NCI-H2196 treated with DMSO at 0.1 percent for 48 hours (cell line): Measurements from ENCODE around the gene B2M.
A peak's percentile ranks its signal among the peaks of the same experiment; 100 is the strongest.
"Not testable (repeated sequence)": the region's sequence is repeated elsewhere in the genome, so short reads cannot be mapped to it uniquely, and the experiment has no call there.

Source experiments
- DNase-seq: peaks from one replicate; lab custom pipeline; 2025; ENCODE audit not compliant: unreplicated experiment; lab: John Stamatoyannopoulos, UW

Gene B2M

DNA sequence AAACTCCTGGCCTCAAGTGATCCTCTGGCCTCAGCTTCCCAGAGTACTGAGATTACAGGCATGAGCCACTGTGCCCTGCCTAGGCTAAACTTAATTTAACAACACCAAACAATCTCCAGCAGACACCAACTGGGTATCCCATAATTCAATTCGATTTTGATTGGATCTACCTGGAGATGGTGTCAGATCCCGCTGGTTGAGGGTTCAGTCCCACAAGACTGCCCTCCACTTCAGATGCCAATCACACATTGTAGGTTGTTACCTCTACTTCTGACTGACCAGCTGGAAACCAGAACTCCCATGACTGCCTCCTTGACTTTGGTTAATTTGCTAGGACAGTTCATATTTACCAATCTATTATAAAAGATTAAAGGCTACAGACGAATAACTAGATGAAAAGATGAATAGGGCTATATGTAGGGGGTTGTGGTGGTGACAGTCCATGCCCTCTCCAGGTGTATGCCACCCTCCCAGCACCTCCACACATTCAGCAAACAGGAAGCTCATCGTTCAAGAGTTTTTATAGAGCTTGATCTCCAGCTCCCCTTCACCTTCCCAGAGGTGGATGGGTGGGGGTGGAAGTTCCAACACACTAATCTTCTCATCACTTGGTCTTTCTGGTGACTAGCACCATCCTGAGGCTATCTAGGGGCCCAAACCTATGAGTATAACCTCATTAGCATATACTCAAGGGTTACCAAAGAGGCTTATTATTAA, 9.3 kb downstream of the B2M start:
- no peak for DNase-seq

- DNase-seq, result no peak
These were observed 10.7 kb downstream of the B2M start for GRCh38 chr15:44722011-44722410.

GRCh38 chr15:44726136-44726535, 14.8 kb downstream of the B2M start:
- no peak for DNase-seq

DNA sequence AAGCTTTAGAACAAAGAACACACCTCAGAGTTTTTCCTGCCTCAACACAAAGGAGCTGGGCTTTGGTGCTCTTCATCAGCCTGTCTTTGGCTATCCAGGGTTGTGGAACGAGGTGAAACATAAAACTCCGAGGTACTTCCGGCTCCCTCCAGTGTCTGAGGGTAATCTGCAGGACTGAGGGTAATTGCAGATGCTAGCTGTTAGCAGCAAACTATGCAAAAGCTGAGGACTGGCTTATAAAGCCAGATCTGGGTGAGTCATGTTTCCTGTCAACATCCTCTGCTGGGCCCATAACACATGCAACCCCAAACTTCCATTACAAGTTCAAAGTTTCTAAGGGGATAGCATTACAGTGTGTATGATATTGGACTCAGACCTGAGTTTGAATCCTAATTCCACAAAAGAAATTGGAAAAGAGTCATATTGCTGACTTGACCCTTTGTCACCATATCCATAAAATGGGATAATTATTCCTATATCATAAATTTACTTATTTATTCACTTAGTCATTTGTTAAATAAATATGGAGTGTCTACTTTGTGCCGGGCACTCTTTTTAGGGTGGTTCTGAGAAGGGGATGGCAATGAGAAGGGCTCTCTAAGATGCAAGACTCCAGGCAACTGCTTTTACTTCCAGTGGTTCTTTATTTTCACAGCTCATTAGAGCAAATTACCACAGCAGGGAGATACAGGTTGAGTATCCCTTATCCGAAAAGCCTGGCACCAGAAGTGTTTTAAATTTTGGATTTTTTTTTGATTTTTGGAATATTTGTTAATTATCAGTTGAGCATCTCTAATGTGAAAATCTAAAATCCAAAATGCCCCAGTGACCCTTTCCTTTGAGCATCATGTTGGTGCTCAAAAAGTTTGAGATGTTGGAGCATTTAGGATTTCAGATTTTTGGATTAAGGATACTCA, 15.5 kb downstream of the B2M start:
- peak; percentile 7 for DNase-seq

DNA sequence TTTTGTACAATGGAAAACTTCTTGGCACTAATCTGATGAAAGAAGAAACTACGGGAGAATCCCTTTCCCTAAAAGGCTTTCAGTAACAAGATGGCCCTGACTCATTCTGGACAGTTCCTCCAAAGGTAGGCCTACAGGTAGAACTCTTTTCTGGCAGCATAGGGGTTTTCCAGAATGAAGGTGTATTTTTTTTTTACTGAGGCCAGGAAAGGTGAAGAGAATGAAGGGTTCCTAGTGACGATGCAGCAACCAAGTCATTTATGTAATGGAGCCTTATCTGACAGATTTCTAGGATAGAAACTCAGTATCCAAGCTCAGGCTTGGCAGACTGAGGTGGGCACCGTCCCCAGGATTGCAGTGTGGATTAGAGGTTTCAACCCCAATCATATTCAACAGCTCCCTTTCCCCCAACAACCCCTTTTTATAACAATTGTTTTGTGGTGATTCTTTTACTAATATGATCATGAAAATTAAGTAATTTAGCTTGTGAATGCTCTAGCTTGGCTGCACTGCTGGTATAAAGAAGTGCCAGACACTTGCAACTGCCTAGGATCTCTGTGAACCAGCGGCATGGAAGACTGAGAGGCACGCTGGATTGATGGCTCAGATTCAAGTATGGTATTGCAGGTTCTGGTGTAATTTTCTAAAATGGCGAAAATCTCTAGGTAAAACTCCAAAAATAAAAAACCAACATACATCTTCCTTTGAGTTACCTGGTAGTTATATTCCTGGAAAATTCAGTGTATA, 16.3 kb downstream of the B2M start:
- DNase-seq, result no peak

GRCh38 chr15:44728232-44728575, 16.9 kb downstream of the B2M start:
- not testable (repeated sequence) for DNase-seq

- DNase-seq, result peak; percentile 89
These were observed 17.5 kb downstream of the B2M start for GRCh38 chr15:44728576-44729407.

DNA sequence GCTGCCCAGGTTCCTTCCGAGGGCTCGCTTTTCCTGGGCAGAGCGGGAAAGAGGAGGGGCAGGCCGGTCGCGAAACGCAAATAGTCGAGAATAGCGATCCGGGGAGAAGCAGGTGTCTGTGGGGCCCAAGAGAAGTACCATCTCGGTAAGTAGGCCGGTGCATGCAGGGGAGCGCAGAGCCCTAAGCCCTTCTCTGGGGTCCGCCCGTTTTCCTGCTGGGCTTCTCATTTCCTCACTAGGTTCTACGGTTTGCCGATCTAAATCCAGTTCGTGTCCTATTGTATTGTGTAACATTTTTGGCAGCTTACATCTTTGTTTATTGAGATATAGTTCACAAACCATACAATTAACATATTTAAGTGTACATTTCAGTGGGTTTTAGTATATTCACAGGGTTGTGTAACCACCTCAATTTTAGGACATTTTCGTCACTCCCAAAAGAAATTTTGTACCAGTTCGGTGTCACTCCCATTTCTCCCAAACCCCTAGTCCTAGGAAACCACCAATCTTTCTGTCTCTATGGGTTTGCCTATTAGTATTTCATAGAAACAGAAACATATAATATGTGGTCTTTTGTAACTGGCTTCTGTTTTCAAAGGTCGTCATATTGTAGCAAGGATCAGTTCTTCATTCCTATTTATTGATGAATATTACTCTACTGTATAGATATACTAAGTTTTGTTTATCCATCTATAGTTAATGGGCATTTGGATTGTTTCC, 18.3 kb downstream of the B2M start:
- no peak for DNase-seq

- no peak for DNase-seq
These were observed 23.6 kb downstream of the B2M start for GRCh38 chr15:44734839-44735481.

GRCh38 chr15:44735482-44736180, 24.3 kb downstream of the B2M start:
- no peak for DNase-seq

GRCh38 chr15:44736181-44736765, 25.0 kb downstream of the B2M start, which contains the start of gene TRIM69:
TSS of gene TRIM69 (plus strand) at chr15:44736528. CDS start at chr15:44736705, 177 bp downstream.
- DNase-seq, result no peak

DNA sequence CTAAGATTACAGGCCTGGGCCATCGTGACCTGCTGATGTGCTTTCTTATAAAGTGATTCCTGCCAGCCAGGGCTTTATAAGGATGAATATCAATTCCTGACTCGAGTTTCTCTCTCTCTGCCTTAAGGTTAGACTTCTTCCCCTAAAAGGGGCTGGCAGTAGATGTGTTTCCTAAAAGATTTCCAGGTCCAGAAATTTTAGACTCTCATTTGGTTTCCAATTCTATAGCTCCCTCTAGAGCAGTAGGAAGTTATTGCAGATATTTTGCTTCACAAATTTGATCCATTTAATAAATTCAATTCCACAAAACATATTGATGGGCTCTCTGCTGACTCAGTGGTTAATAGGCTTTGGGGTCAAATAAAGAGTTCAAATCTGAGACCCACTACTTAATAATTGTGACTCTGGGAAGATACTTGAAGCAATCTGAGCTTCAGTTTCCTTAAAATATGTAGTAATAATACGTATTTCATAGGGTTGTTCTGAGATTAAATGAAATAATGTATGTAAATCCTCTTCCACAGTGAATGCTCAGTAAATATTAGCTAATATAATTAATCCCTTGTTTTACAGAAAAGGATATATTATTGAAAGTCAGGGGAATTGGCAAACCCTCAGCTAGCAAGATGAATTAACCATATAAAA, 27.1 kb downstream of the B2M start:
- peak; percentile 4 for DNase-seq

GRCh38 chr15:44739222-44739847, 28.0 kb downstream of the B2M start:
- not testable (repeated sequence) for DNase-seq

DNA sequence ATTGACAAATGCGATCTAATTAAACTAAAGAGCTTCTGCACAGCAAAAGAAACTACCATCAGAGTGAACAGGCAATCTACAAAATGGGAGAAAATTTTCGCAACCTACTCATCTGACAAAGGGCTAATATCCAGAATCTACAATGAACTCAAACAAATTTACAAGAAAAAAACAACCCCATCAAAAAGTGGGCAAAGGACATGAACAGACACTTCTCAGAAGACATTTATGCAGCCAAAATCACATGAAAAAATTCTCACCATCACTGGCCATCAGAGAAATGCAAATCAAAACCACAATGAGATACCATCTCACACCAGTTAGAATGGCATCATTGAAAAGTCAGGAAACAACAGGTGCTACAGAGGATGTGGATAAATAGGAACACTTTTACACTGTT, 32.1 kb downstream of the B2M start:
- DNase-seq, result not testable (repeated sequence)

GRCh38 chr15:44753345-44753744, 42.0 kb downstream of the B2M start:
- no peak for DNase-seq

- no peak for DNase-seq
These were observed 51.9 kb downstream of the B2M start for GRCh38 chr15:44763187-44763586.

GRCh38 chr15:44763848-44764247, 52.5 kb downstream of the B2M start:
- no peak for DNase-seq

DNA sequence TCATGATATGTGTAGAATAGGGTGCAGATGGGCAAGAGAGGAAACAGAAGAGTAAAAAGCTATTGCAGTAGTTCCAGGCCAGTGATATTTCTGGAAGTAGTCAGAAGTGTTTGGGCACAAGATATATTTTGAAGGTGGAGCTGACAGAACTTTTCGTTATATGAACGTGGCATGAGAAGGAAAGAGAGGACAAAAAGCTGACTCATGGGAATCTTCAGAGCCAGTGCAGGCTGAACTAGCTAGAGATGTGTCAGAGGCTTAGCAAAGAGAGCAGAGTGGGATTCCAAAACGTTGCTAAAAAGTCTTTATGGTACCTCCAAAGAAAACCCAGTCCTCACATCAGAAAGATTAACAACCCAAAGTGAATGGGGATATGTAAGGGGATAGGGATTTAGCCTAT, 53.7 kb downstream of the B2M start:
- DNase-seq, result no peak
